ENCODE measurements around the gene SYAP1.

SYAP1 gene

GRCh38 chrX:16737024-16737423 lies 17.6 kb downstream of the SYAP1 start:
- TF ChIP-seq CTCF (conservative IDR thresholded peaks at IDR 0.05; ENCODE audit: low read depth) = no peak
- ChIA-PET POLR2A (ENCODE audit: low non-redundant PET) (no interaction called here), CTCF (no interaction called here)

GRCh38 chrX:16739574-16739973 lies 20.2 kb downstream of the SYAP1 start:
- POLR2A ChIA-PET (ENCODE audit: low non-redundant PET) = no interaction called here

More at GRCh38 chrX:16737024-16737423, 17.6 kb downstream of the SYAP1 start:
- no peak overlapping the region for H3K27ac ChIP-seq
- no peak for DNase-seq (ENCODE audit: low spot score)

GRCh38 chrX:16743604-16744325 lies 24.4 kb downstream of the SYAP1 start:
- no peak overlapping the region for H3K27ac ChIP-seq
- peak; percentile 2 for DNase-seq (ENCODE audit: low spot score)
- ChIA-PET POLR2A (ENCODE audit: low non-redundant PET) (no interaction called here), CTCF (interaction anchor here (0.5 to 0.7 kb wide), 2 partner anchors 23 to 64 kb away, joined by 3 read pairs; no protein-coding TSS in a partner anchor)
- TF ChIP-seq CTCF (conservative IDR thresholded peaks at IDR 0.05; ENCODE audit: low read depth) = no peak

More at GRCh38 chrX:16739574-16739973, 20.2 kb downstream of the SYAP1 start:
- CTCF ChIA-PET = no interaction called here
- no peak for DNase-seq (ENCODE audit: low spot score)
- no peak for TF ChIP-seq CTCF (conservative IDR thresholded peaks at IDR 0.05; ENCODE audit: low read depth)
- no peak overlapping the region for H3K27ac ChIP-seq

GRCh38 chrX:16745102-16745501 lies 25.7 kb downstream of the SYAP1 start:
- H3K27ac ChIP-seq = no peak overlapping the region
- ChIA-PET CTCF (no interaction called here), POLR2A (ENCODE audit: low non-redundant PET) (no interaction called here)
- DNase-seq (ENCODE audit: low spot score) = no peak
- TF ChIP-seq CTCF (conservative IDR thresholded peaks at IDR 0.05; ENCODE audit: low read depth) = no peak

GRCh38 chrX:16745659-16746058 lies 26.2 kb downstream of the SYAP1 start:
- ChIA-PET POLR2A (ENCODE audit: low non-redundant PET) (no interaction called here), CTCF (no interaction called here)
- no peak for TF ChIP-seq CTCF (conservative IDR thresholded peaks at IDR 0.05; ENCODE audit: low read depth)
- DNase-seq (ENCODE audit: low spot score) = no peak
- no peak overlapping the region for H3K27ac ChIP-seq

- DNase-seq (ENCODE audit: low spot score) = no peak
- ChIA-PET POLR2A (ENCODE audit: low non-redundant PET) (no interaction called here), CTCF (no interaction called here)
- H3K27ac ChIP-seq = no peak overlapping the region
- TF ChIP-seq CTCF (conservative IDR thresholded peaks at IDR 0.05; ENCODE audit: low read depth) = no peak
Measured at GRCh38 chrX:16748425-16748824, 29.0 kb downstream of the SYAP1 start.

Measured in RWPE1 (cell line).